SK-N-SH (cell line): ENCODE data around the gene DYNAP. TPM values are rescaled to one million over a fixed set of nuclear protein-coding genes. Genes with fewer than 3 reads are reported as not detected.

Source experiments
- CTCF ChIA-PET: fragments of 300-600, 350-600 bp; formaldehyde crosslinking; extraction: SDS; loops from one replicate; lab custom pipeline; 2021; lab: Yijun Ruan, JAX
- POLR2A ChIA-PET: fragments of 350-600 bp; sonication (Branson Sonifier 250); formaldehyde crosslinking; extraction: SDS; loops from one replicate; lab custom pipeline; 2020; ENCODE audit warnings: antibody characterized with exemption, inconsistent platforms; lab: Yijun Ruan, JAX
- DNase-seq: peaks from one replicate; pipeline ENCODE4 v3.0.0; 2012
- H2AFZ ChIP-seq: fragments of 200-600 bp; sonication (generic); 2 replicates; pipeline ENCODE4 v1.8.1; 2016; ENCODE audit warnings: antibody characterized with exemption, mild to moderate bottlenecking, low read depth
- H3F3A ChIP-seq: fragments of 200-600 bp; sonication (generic); replicated peaks from 2 replicates; pipeline ENCODE3; 2016; ENCODE audit warnings: antibody characterized with exemption, mild to moderate bottlenecking; ENCODE audit not compliant: insufficient read depth
- H3K27ac ChIP-seq, 2 experiments: fragments of 200-500 bp in 1 of 2; fragments of 200-600 bp in 1 of 2; sonication (Bioruptor generic) in 1 of 2; sonication (generic), shearing (Covaris generic) in 1 of 2; 2 replicates each; pipeline versions ENCODE4 v1.5.1 to v1.6.1; 2014 to 2016; ENCODE audit warnings: low read depth in 2 of 2, inconsistent platforms in 1 of 2, low read length in 1 of 2, mild to moderate bottlenecking in 1 of 2, mixed read lengths in 1 of 2
- H3K27me3 ChIP-seq: fragments of 200-600 bp; sonication (generic), shearing (Covaris generic); 2 replicates; pipeline ENCODE4 v1.6.1; 2016; ENCODE audit warnings: mixed run types; ENCODE audit not compliant: insufficient read depth
- H3K36me3 ChIP-seq, 2 experiments: fragments of 200-500 bp in 1 of 2; fragments of 200-600 bp in 1 of 2; sonication (Bioruptor generic) in 1 of 2; sonication (generic) in 1 of 2; replicated peaks in 1 of 2; 2 replicates each; pipeline versions ENCODE3 to v1.5.1; 2014 to 2016; ENCODE audit warnings: low read length in 1 of 2, mild to moderate bottlenecking in 1 of 2; ENCODE audit not compliant: insufficient read depth in 2 of 2, control insufficient read depth in 1 of 2
- H3K4me1 ChIP-seq, 2 experiments: fragments of 200-500 bp in 1 of 2; fragments of 200-600 bp in 1 of 2; sonication (Bioruptor generic) in 1 of 2; sonication (generic), shearing (Covaris generic) in 1 of 2; 2 replicates each; pipeline versions ENCODE4 v1.5.1 to v1.6.1; 2014 to 2016; ENCODE audit warnings: low read depth in 1 of 2, low read length in 1 of 2, mixed run types in 1 of 2; ENCODE audit not compliant: insufficient read depth in 2 of 2, control insufficient read depth in 1 of 2
- H3K4me2 ChIP-seq: fragments of 200-600 bp; sonication (generic), shearing (Covaris generic); 2 replicates; pipeline ENCODE4 v1.6.1; 2017; ENCODE audit warnings: mixed run types
- H3K4me3 ChIP-seq, 2 experiments: fragments of 200-500 bp in 1 of 2; fragments of 200-600 bp in 1 of 2; sonication (Bioruptor generic) in 1 of 2; sonication (generic), shearing (Covaris generic) in 1 of 2; 2 replicates each; pipeline versions ENCODE4 v1.5.1 to v1.8.1; 2014 to 2016; ENCODE audit warnings: low read depth in 2 of 2, inconsistent platforms in 1 of 2, low read length in 1 of 2, mild to moderate bottlenecking in 1 of 2, mixed read lengths in 1 of 2, moderate library complexity in 1 of 2
- H3K79me2 ChIP-seq: fragments of 200-600 bp; sonication (generic); 2 replicates; pipeline ENCODE4 v1.8.1; 2017; ENCODE audit warnings: mild to moderate bottlenecking; ENCODE audit not compliant: insufficient read depth
- H3K9ac ChIP-seq: fragments of 200-600 bp; sonication (generic); 2 replicates; pipeline ENCODE4 v1.6.1; 2017; ENCODE audit warnings: mixed run types
- H3K9me2 ChIP-seq: fragments of 200-600 bp; sonication (generic); 2 replicates; pipeline ENCODE4 v1.6.1; 2017; ENCODE audit warnings: mixed run types
- H3K9me3 ChIP-seq: fragments of 200-600 bp; sonication (generic); 2 replicates; pipeline ENCODE4 v1.6.1; 2017; ENCODE audit warnings: mixed run types, mild to moderate bottlenecking, moderate library complexity
- H4K20me1 ChIP-seq: fragments of 200-600 bp; sonication (generic); 2 replicates; pipeline ENCODE4 v1.6.1; 2017; ENCODE audit warnings: mild to moderate bottlenecking, mixed run types; ENCODE audit not compliant: insufficient read depth
- CTCF ChIP-seq: fragments of 200-600 bp; sonication (generic); IDR thresholded peaks from 2 replicates; pipeline ENCODE4 v1.6.1; 2017; ENCODE audit warnings: antibody characterized with exemption, mild to moderate bottlenecking, moderate library complexity
- EP300 ChIP-seq, 2 experiments: IDR thresholded peaks; 2 replicates each; pipeline versions ENCODE4 v1.4.0 to v1.6.1; 2012; ENCODE audit warnings: borderline replicate concordance in 1 of 2, low read depth in 1 of 2, low read length in 1 of 2
- EZH2phosphoT487 ChIP-seq: fragments of 200-600 bp; sonication (generic); IDR thresholded peaks from 2 replicates; pipeline ENCODE4 v1.6.1; 2017; ENCODE audit warnings: low read depth, mixed run types, mild to moderate bottlenecking, antibody characterized with exemption, moderate library complexity, borderline replicate concordance
- FOXM1 ChIP-seq: IDR thresholded peaks from 2 replicates; pipeline ENCODE4 v1.4.0; 2012; ENCODE audit warnings: low read depth, mild to moderate bottlenecking
- GABPA ChIP-seq: IDR thresholded peaks from 2 replicates; pipeline ENCODE4 v1.4.0; 2012; ENCODE audit warnings: low read depth, mild to moderate bottlenecking
- JUND ChIP-seq: IDR thresholded peaks from 2 replicates; pipeline ENCODE4 v1.4.0; 2012
- MAX ChIP-seq: IDR thresholded peaks from 2 replicates; pipeline ENCODE4 v1.4.0; 2012; ENCODE audit warnings: low read depth
- MXI1 ChIP-seq: IDR thresholded peaks from 2 replicates; pipeline ENCODE4 v1.6.1; 2012; ENCODE audit warnings: mild to moderate bottlenecking, low read depth, low read length, improper control_type of control experiment
- PBX3 ChIP-seq: IDR thresholded peaks from 2 replicates; pipeline ENCODE4; 2012
- RAD21 ChIP-seq: IDR thresholded peaks from 2 replicates; pipeline ENCODE4 v1.6.1; 2012; ENCODE audit warnings: mild to moderate bottlenecking, low read length
- REST ChIP-seq: IDR thresholded peaks from 2 replicates; pipeline ENCODE4 v1.6.1; 2012; ENCODE audit warnings: mild to moderate bottlenecking, low read depth, low read length, moderate library complexity
- SIN3A ChIP-seq: IDR thresholded peaks from 2 replicates; pipeline ENCODE4 v1.6.1; 2012; ENCODE audit warnings: low read depth, mild to moderate bottlenecking, low read length, moderate library complexity, borderline replicate concordance
- SMC3 ChIP-seq: IDR thresholded peaks from 2 replicates; pipeline ENCODE4 v1.6.1; 2012; ENCODE audit warnings: low read depth, low read length, improper control_type of control experiment
- TCF12 ChIP-seq: IDR thresholded peaks from 2 replicates; pipeline ENCODE4 v1.4.0; 2012
- USF1 ChIP-seq: IDR thresholded peaks from 2 replicates; pipeline ENCODE4 v1.4.0; 2012; ENCODE audit warnings: low read depth, borderline replicate concordance
- YY1 ChIP-seq: IDR thresholded peaks from 2 replicates; pipeline ENCODE4 v1.4.0; 2012; ENCODE audit warnings: low read depth, mild to moderate bottlenecking
- WGBS: methylation state at CpG from one replicate; pipeline ENCODE4 v1.1.6; 2017; ENCODE audit warnings: low lambda C conversion rate; 5-methylcytosine and 5-hydroxymethylcytosine counted together
- polyA plus RNA-seq, 3 experiments: library from polyadenylated mRNA; depleted of rRNA; stranded (reverse); fragments of >200 nt; gene quantifications; 2 replicates each; pipeline ENCODE4 v1.2.3, GENCODE V29; 2012

The DYNAP gene
- polyA plus RNA-seq (2012; rRNA removed), result not detected in 2 replicates
- not detected in 2 replicates for polyA plus RNA-seq (2012; cell fraction: cytosol; rRNA removed)
- not detected in 2 replicates for polyA plus RNA-seq (2012; cell fraction: nucleus; rRNA removed)

GRCh38 chr18:54590945-54591344 lies at the start of gene DYNAP:
TSS of gene DYNAP (plus strand) at chr18:54591245. CDS start at chr18:54591283, 38 bp downstream.
- Histone ChIP-seq H3K4me2 (no peak within 1 kb of the TSS), H3K9me2 (no peaks in the 10 kb centered on the region), H3K79me2 (no peaks in the 10 kb centered on the region), H3K4me3 (no peak within 1 kb of the TSS), H3K9me3 (no peaks in the 10 kb centered on the region), H3K9ac (no peak within 1 kb of the TSS), H3K27me3 (no peaks in the 10 kb centered on the region), H4K20me1 (no peaks in the 10 kb centered on the region), H3K4me1 (no peaks in the 10 kb centered on the region), H3K27ac (no peak within 1 kb of the TSS), H3K36me3 (no peaks in the 10 kb centered on the region), H2AFZ (no peak within 1 kb of the TSS), H3F3A (no peaks in the 10 kb centered on the region)
- POLR2A ChIA-PET, result no interaction called here
- no peak for DNase-seq
- 47% methylated on average over 5 of the region's 5 CpGs for WGBS
- TF ChIP-seq CTCF (no peak), RAD21 (no peak), REST (no peak)
- TF ChIP-seq, all 33 proteins: peak for 0
- CTCF ChIA-PET, result interaction anchor here (1.4 kb wide), 1 partner anchor 21 kb away, joined by 3 read pairs; no protein-coding TSS in a partner anchor

- H3K36me3 ChIP-seq, result no peaks in the 10 kb centered on the region
- H3K27ac ChIP-seq, result no peak overlapping the region
- no peak for DNase-seq
- CTCF ChIA-PET, result interaction anchor here (1.0 kb wide), 1 partner anchor 10 kb away, joined by 6 read pairs; no protein-coding TSS in a partner anchor
- H3K9me2 ChIP-seq, result no peaks in the 10 kb centered on the region
- no peak overlapping the region for H2AFZ ChIP-seq
- no peaks in the 10 kb centered on the region for H3K79me2 ChIP-seq
- H3K4me1 ChIP-seq, result no peaks in the 10 kb centered on the region
- POLR2A ChIA-PET, result no interaction called here
- H3K27me3 ChIP-seq, result no peaks in the 10 kb centered on the region
- H3K9me3 ChIP-seq, result peaks cover 12% of the 10 kb centered on the region; the same call in 1 of the 2 replicates
- H3K4me2 ChIP-seq, result no peak overlapping the region
- WGBS, result 52% methylated on average over 1 of the region's 1 CpG
- H3F3A ChIP-seq, result no peaks in the 10 kb centered on the region
- no peak overlapping the region for H3K9ac ChIP-seq
- H4K20me1 ChIP-seq, result no peaks in the 10 kb centered on the region
- H3K4me3 ChIP-seq, result no peak overlapping the region
- TF ChIP-seq FOXM1 (no peak), PBX3 (no peak), GABPA (no peak), TCF12 (no peak), RAD21 (no peak), SIN3A (no peak), JUND (no peak), MAX (no peak), SMC3 (no peak), EZH2phosphoT487 (no peak), REST (no peak), YY1 (no peak), EP300 (IDR thresholded peaks at IDR 0.05; ENCODE audit: borderline replicate concordance in 1 of 2, low read depth in 1 of 2, low read length in 1 of 2) (no peak), USF1 (no peak), MXI1 (no peak)
Observed at GRCh38 chr18:54551590-54551989, 39.5 kb upstream of the DYNAP start.
